IMR-90 (cell line): ENCODE measurements around the gene CWC27. TPM values are rescaled to one million over a fixed set of nuclear protein-coding genes. Genes with fewer than 3 reads are reported as not detected.

Experiments used
- ATAC-seq: fragments of 200-7000 bp; cut with Tn5 transposase; 2 replicates; pipeline ENCODE4 v1.9.1; 2020; ENCODE audit warnings: low read depth, mild to moderate bottlenecking, moderate library complexity
- BruUV-seq: library from RNA; stranded (reverse); fragments of 400-500 nt; replicated peaks from 2 replicates; lab custom pipeline; 2021; lab: Mats Ljungman, UMichigan
- CTCF ChIA-PET: fragments of 300-600 bp; formaldehyde crosslinking; extraction: SDS; loops from one replicate; lab custom pipeline; 2021; ENCODE audit warnings: antibody characterized with exemption; lab: Yijun Ruan, JAX
- POLR2A ChIA-PET: fragments of 300-600 bp; sonication (Branson Sonifier 250); formaldehyde crosslinking; loops from one replicate; lab custom pipeline; 2022; ENCODE audit warnings: antibody characterized with exemption; ENCODE audit not compliant: unreplicated experiment; lab: Charles Lee
- DNase-seq: peaks from one replicate; pipeline ENCODE4 v3.0.0; 2013
- H2AFZ ChIP-seq: replicated peaks from 2 replicates; pipeline ENCODE3; 2013; ENCODE audit warnings: low read length, mild to moderate bottlenecking; ENCODE audit not compliant: poor library complexity
- H2AK5ac ChIP-seq: 2 replicates; pipeline ENCODE4 v1.6.1; 2013; ENCODE audit warnings: low read depth, low read length, inconsistent platforms
- H2AK9ac ChIP-seq: replicated peaks from 2 replicates; pipeline ENCODE3; 2013; ENCODE audit warnings: mild to moderate bottlenecking, low read depth, low read length, moderate library complexity; ENCODE audit not compliant: poor library complexity
- H2BK120ac ChIP-seq: 2 replicates; pipeline ENCODE4 v1.6.1; 2013; ENCODE audit warnings: low read depth, low read length, inconsistent platforms
- H2BK15ac ChIP-seq: 3 replicates; pipeline ENCODE4 v1.6.1; 2013; ENCODE audit warnings: low read depth, low read length, inconsistent platforms
- H2BK20ac ChIP-seq: 2 replicates; pipeline ENCODE4 v1.6.1; 2013; ENCODE audit warnings: low read depth, mild to moderate bottlenecking, inconsistent platforms, low read length, moderate library complexity
- H2BK5ac ChIP-seq: 2 replicates; pipeline ENCODE4 v1.6.1; 2013; ENCODE audit warnings: mild to moderate bottlenecking, low read depth, low read length, inconsistent platforms; ENCODE audit not compliant: poor library complexity, severe bottlenecking
- H3K14ac ChIP-seq: replicated peaks from 2 replicates; pipeline ENCODE4 v1.6.1; 2013; ENCODE audit warnings: low read depth, low read length, inconsistent platforms
- H3K18ac ChIP-seq: 2 replicates; pipeline ENCODE4 v1.6.1; 2013; ENCODE audit warnings: low read depth, low read length, control low read depth
- H3K23ac ChIP-seq: 2 replicates; pipeline ENCODE4 v1.6.1; 2013; ENCODE audit warnings: low read depth, low read length, inconsistent platforms
- H3K27ac ChIP-seq: 2 replicates; pipeline ENCODE4 v1.5.1; 2013; ENCODE audit warnings: mild to moderate bottlenecking, control low read depth, low read length; ENCODE audit not compliant: insufficient read depth
- H3K27me3 ChIP-seq: 2 replicates; pipeline ENCODE4 v1.6.1; 2013; ENCODE audit warnings: low read length; ENCODE audit not compliant: control insufficient read depth, insufficient read depth
- H3K36me3 ChIP-seq: 2 replicates; pipeline ENCODE4 v1.6.1; 2013; ENCODE audit warnings: low read length, mixed read lengths; ENCODE audit not compliant: control insufficient read depth, insufficient read depth
- H3K4ac ChIP-seq: 2 replicates; pipeline ENCODE4 v1.6.1; 2013; ENCODE audit warnings: low read depth, low read length, inconsistent platforms
- H3K4me1 ChIP-seq: 2 replicates; pipeline ENCODE4 v1.6.1; 2013; ENCODE audit warnings: low read length, mixed read lengths; ENCODE audit not compliant: control insufficient read depth, insufficient read depth
- H3K4me2 ChIP-seq: 2 replicates; pipeline ENCODE4 v1.6.1; 2013; ENCODE audit warnings: low read depth, mild to moderate bottlenecking, control low read depth, low read length, moderate library complexity
- H3K4me3 ChIP-seq: 2 replicates; pipeline ENCODE4 v1.5.1; 2013; ENCODE audit warnings: low read depth, mild to moderate bottlenecking, control low read depth, low read length, moderate library complexity; ENCODE audit not compliant: insufficient read depth
- H3K56ac ChIP-seq: 2 replicates; pipeline ENCODE4 v1.6.1; 2013; ENCODE audit warnings: low read length, inconsistent platforms; ENCODE audit not compliant: insufficient read depth; ENCODE audit errors: extremely low read depth
- H3K79me1 ChIP-seq, 2 experiments: 2 replicates each; pipeline ENCODE4 v1.6.1; 2013; ENCODE audit warnings: low read length in 2 of 2, inconsistent platforms in 1 of 2, low read depth in 1 of 2
- H3K9ac ChIP-seq: 2 replicates; pipeline ENCODE4 v1.6.1; 2013; ENCODE audit warnings: low read depth, low read length, control low read depth
- H3K9me1 ChIP-seq: 2 replicates; pipeline ENCODE4 v1.6.1; 2013; ENCODE audit warnings: low read length, inconsistent platforms; ENCODE audit not compliant: insufficient read depth
- H3K9me3 ChIP-seq: 2 replicates; pipeline ENCODE4 v1.6.1; 2013; ENCODE audit warnings: low read length; ENCODE audit not compliant: control insufficient read depth, insufficient read depth
- H4K20me1 ChIP-seq: 2 replicates; pipeline ENCODE4 v1.6.1; 2013; ENCODE audit warnings: low read length, inconsistent platforms; ENCODE audit not compliant: insufficient read depth
- H4K5ac ChIP-seq: 2 replicates; pipeline ENCODE4 v1.6.1; 2013; ENCODE audit warnings: mild to moderate bottlenecking, low read depth, low read length, control low read depth
- H4K8ac ChIP-seq, 2 experiments: 2 replicates each; pipeline ENCODE4 v1.6.1; 2013; ENCODE audit warnings: low read depth in 2 of 2, low read length in 2 of 2, control low read depth in 1 of 2, inconsistent platforms in 1 of 2
- H4K91ac ChIP-seq: 2 replicates; pipeline ENCODE4 v1.6.1; 2013; ENCODE audit warnings: low read depth, low read length, inconsistent platforms; ENCODE audit not compliant: insufficient read depth
- BHLHE40 ChIP-seq: fragments of 150-350 bp; IDR thresholded peaks from 2 replicates; pipeline ENCODE4 v1.6.1; 2016; ENCODE audit warnings: mild to moderate bottlenecking, low read depth, low read length
- CEBPB ChIP-seq: IDR thresholded peaks from 2 replicates; pipeline ENCODE4 v1.6.1; 2012; ENCODE audit warnings: low read depth, low read length, improper control_type of control experiment
- CHD1 ChIP-seq: IDR thresholded peaks from 2 replicates; pipeline ENCODE4 v1.6.1; 2012; ENCODE audit warnings: low read depth, low read length, improper control_type of control experiment
- FOS ChIP-seq: fragments of 150-350 bp; IDR thresholded peaks from 2 replicates; pipeline ENCODE4 v1.6.1; 2016; ENCODE audit warnings: low read depth, low read length
- MAZ ChIP-seq: IDR thresholded peaks from 2 replicates; pipeline ENCODE4 v1.6.1; 2012; ENCODE audit warnings: low read depth, mild to moderate bottlenecking, low read length, improper control_type of control experiment, moderate library complexity, borderline replicate concordance
- MXI1 ChIP-seq: IDR thresholded peaks from 2 replicates; pipeline ENCODE4 v1.6.1; 2012; ENCODE audit warnings: low read depth, mild to moderate bottlenecking, low read length, moderate library complexity, borderline replicate concordance
- NFE2L2 ChIP-seq: fragments of 150-350 bp; IDR thresholded peaks from 2 replicates; pipeline ENCODE4 v1.6.1; 2016; ENCODE audit warnings: low read depth, mild to moderate bottlenecking, low read length
- RCOR1 ChIP-seq: IDR thresholded peaks from 2 replicates; pipeline ENCODE4 v1.6.1; 2012; ENCODE audit warnings: mild to moderate bottlenecking, low read length, improper control_type of control experiment; ENCODE audit not compliant: insufficient replicate concordance
- RFX5 ChIP-seq: IDR thresholded peaks from 2 replicates; pipeline ENCODE4 v1.8.0; 2012; ENCODE audit warnings: low read depth, mild to moderate bottlenecking, low read length, moderate library complexity
- dilution Hi-C: fragments of 300-500 bp; cut with HindIII; formaldehyde crosslinking; loops from one replicate; pipeline ENCODE4 v1.14.3; 2018; ENCODE audit warnings: low sequenced_read_pairs; ENCODE audit not compliant: unreplicated experiment
- in situ Hi-C: fragments of 300-500 bp; cut with MboI; formaldehyde crosslinking; loops from 3 replicates; pipeline ENCODE4 v1.14.3; 2019; ENCODE audit warnings: low sequenced_read_pairs, inconsistent platforms, mixed read lengths
- intact Hi-C: fragments of 100-400 bp; cut with micrococcal nuclease; formaldehyde crosslinking; loops from 2 replicates; pipeline ENCODE4 v1.10.0; 2022
- polyA plus RNA-seq, 3 experiments: library from polyadenylated mRNA; depleted of rRNA; stranded (reverse); fragments of >200 nt; gene quantifications; 2 replicates each; pipeline ENCODE4 v1.2.3, GENCODE V29; 2012; ENCODE audit warnings: low replicate concordance in 1 of 3
- total RNA-seq: library from RNA; depleted of rRNA; stranded (reverse); fragments of >200 nt; gene quantifications from 2 replicates; pipeline ENCODE4 v1.2.3, GENCODE V29; 2012
- TF ChIP-seq, protein P1 (sequence below): fragments of 150-350 bp; IDR thresholded peaks from 2 replicates; pipeline ENCODE4 v1.6.1; 2016; ENCODE audit warnings: low read depth, mild to moderate bottlenecking, low read length, moderate library complexity, borderline replicate concordance

The CWC27 gene
- total and polyA plus RNA-seq, 2 of the 4 experiments (the other 2 are of a cell fraction) = 13.3 to 17.1 TPM

DNA sequence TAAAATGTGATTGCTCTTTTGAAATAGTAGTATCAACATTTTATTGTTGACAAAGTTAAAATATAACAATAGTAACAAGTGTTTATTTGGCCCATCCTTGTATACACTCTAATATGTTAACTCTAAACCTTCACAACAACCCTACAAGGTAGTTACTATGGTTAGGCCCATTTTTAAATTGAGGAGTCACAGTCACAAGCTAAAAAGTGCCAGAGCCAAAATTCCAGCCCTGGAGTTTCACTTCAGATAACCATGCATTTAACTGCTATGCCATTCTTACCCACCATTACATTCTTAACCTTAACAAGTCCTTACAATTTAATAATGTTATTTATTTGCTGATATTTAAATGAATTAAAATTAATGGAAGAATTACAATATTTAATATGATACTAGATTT lies 91.2 kb downstream of the CWC27 start:
- no TSS peak for BruUV-seq
- H2AK5ac ChIP-seq = no peak overlapping the region
- DNase-seq = no peak

More for the DNA sequence above, 91.2 kb downstream of the CWC27 start:
- in situ Hi-C loops = no loop called here
- Histone ChIP-seq H2BK5ac (no peak overlapping the region), H3K36me3 (peaks cover 2% of the 10 kb centered on the region; the same call in 1 of the 2 replicates), H3K79me1 (no peaks in the 10 kb centered on the region), H3K27me3 (no peaks in the 10 kb centered on the region), H2AK9ac (no peak overlapping the region), H3K9me1 (no peaks in the 10 kb centered on the region), H2BK120ac (no peak overlapping the region), H3K9me3 (no peaks in the 10 kb centered on the region), H2AFZ (no peak overlapping the region), H4K8ac (no peak overlapping the region), H3K27ac (no peak overlapping the region), H3K4me1 (no peaks in the 10 kb centered on the region), H3K18ac (no peak overlapping the region), H4K20me1 (no peaks in the 10 kb centered on the region), H3K4me3 (no peak overlapping the region), H3K23ac (no peak overlapping the region), H2BK15ac (no peak overlapping the region), H3K56ac (no peak overlapping the region), H3K4ac (no peak overlapping the region), H4K91ac (no peak overlapping the region), H4K5ac (no peak overlapping the region), H3K9ac (no peak overlapping the region), H3K14ac (no peak overlapping the region), H3K4me2 (no peak overlapping the region), H2BK20ac (no peak overlapping the region)
- no peak for ATAC-seq
- TF ChIP-seq RCOR1 = no peak
- no peak for TF ChIP-seq BHLHE40
- no peak for TF ChIP-seq MAZ
- TF ChIP-seq, protein P1, sequence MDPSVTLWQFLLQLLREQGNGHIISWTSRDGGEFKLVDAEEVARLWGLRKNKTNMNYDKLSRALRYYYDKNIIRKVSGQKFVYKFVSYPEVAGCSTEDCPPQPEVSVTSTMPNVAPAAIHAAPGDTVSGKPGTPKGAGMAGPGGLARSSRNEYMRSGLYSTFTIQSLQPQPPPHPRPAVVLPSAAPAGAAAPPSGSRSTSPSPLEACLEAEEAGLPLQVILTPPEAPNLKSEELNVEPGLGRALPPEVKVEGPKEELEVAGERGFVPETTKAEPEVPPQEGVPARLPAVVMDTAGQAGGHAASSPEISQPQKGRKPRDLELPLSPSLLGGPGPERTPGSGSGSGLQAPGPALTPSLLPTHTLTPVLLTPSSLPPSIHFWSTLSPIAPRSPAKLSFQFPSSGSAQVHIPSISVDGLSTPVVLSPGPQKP = no peak
- TF ChIP-seq NFE2L2 = no peak
- TF ChIP-seq RFX5 = no peak
- no peak for TF ChIP-seq FOS
- no peak for TF ChIP-seq CHD1
- TF ChIP-seq CEBPB = no peak
- TF ChIP-seq MXI1 = no peak
- dilution Hi-C loops = no loop called here
- CTCF ChIA-PET = no interaction called here
- POLR2A ChIA-PET = no interaction called here
- intact Hi-C loops = no loop called here
